SK-N-SH (cell line): Measurements from ENCODE around the gene ING5. TPM values are rescaled to one million over a fixed set of nuclear protein-coding genes. Genes with fewer than 3 reads are reported as not detected.
A peak's percentile ranks its signal among the peaks of the same experiment; 100 is the strongest.

ENCODE experiments used
- CTCF ChIA-PET: fragments of 300-600, 350-600 bp; formaldehyde crosslinking; extraction: SDS; loops from one replicate; lab custom pipeline; 2021; lab: Yijun Ruan, JAX
- POLR2A ChIA-PET: fragments of 350-600 bp; sonication (Branson Sonifier 250); formaldehyde crosslinking; extraction: SDS; loops from one replicate; lab custom pipeline; 2020; ENCODE audit warnings: antibody characterized with exemption, inconsistent platforms; lab: Yijun Ruan, JAX
- DNase-seq: peaks from one replicate; pipeline ENCODE4 v3.0.0; 2012
- H2AFZ ChIP-seq: fragments of 200-600 bp; sonication (generic); 2 replicates; pipeline ENCODE4 v1.8.1; 2016; ENCODE audit warnings: antibody characterized with exemption, mild to moderate bottlenecking, low read depth
- H3F3A ChIP-seq: fragments of 200-600 bp; sonication (generic); replicated peaks from 2 replicates; pipeline ENCODE3; 2016; ENCODE audit warnings: antibody characterized with exemption, mild to moderate bottlenecking; ENCODE audit not compliant: insufficient read depth
- H3K27ac ChIP-seq, 2 experiments: fragments of 200-500 bp in 1 of 2; fragments of 200-600 bp in 1 of 2; sonication (Bioruptor generic) in 1 of 2; sonication (generic), shearing (Covaris generic) in 1 of 2; 2 replicates each; pipeline versions ENCODE4 v1.5.1 to v1.6.1; 2014 to 2016; ENCODE audit warnings: low read depth in 2 of 2, inconsistent platforms in 1 of 2, low read length in 1 of 2, mild to moderate bottlenecking in 1 of 2, mixed read lengths in 1 of 2
- H3K27me3 ChIP-seq: fragments of 200-600 bp; sonication (generic), shearing (Covaris generic); 2 replicates; pipeline ENCODE4 v1.6.1; 2016; ENCODE audit warnings: mixed run types; ENCODE audit not compliant: insufficient read depth
- H3K36me3 ChIP-seq, 2 experiments: fragments of 200-500 bp in 1 of 2; fragments of 200-600 bp in 1 of 2; sonication (Bioruptor generic) in 1 of 2; sonication (generic) in 1 of 2; replicated peaks in 1 of 2; 2 replicates each; pipeline versions ENCODE3 to v1.5.1; 2014 to 2016; ENCODE audit warnings: low read length in 1 of 2, mild to moderate bottlenecking in 1 of 2; ENCODE audit not compliant: insufficient read depth in 2 of 2, control insufficient read depth in 1 of 2
- H3K4me1 ChIP-seq, 2 experiments: fragments of 200-500 bp in 1 of 2; fragments of 200-600 bp in 1 of 2; sonication (Bioruptor generic) in 1 of 2; sonication (generic), shearing (Covaris generic) in 1 of 2; 2 replicates each; pipeline versions ENCODE4 v1.5.1 to v1.6.1; 2014 to 2016; ENCODE audit warnings: low read depth in 1 of 2, low read length in 1 of 2, mixed run types in 1 of 2; ENCODE audit not compliant: insufficient read depth in 2 of 2, control insufficient read depth in 1 of 2
- H3K4me2 ChIP-seq: fragments of 200-600 bp; sonication (generic), shearing (Covaris generic); 2 replicates; pipeline ENCODE4 v1.6.1; 2017; ENCODE audit warnings: mixed run types
- H3K4me3 ChIP-seq, 2 experiments: fragments of 200-500 bp in 1 of 2; fragments of 200-600 bp in 1 of 2; sonication (Bioruptor generic) in 1 of 2; sonication (generic), shearing (Covaris generic) in 1 of 2; 2 replicates each; pipeline versions ENCODE4 v1.5.1 to v1.8.1; 2014 to 2016; ENCODE audit warnings: low read depth in 2 of 2, inconsistent platforms in 1 of 2, low read length in 1 of 2, mild to moderate bottlenecking in 1 of 2, mixed read lengths in 1 of 2, moderate library complexity in 1 of 2
- H3K79me2 ChIP-seq: fragments of 200-600 bp; sonication (generic); 2 replicates; pipeline ENCODE4 v1.8.1; 2017; ENCODE audit warnings: mild to moderate bottlenecking; ENCODE audit not compliant: insufficient read depth
- H3K9ac ChIP-seq: fragments of 200-600 bp; sonication (generic); 2 replicates; pipeline ENCODE4 v1.6.1; 2017; ENCODE audit warnings: mixed run types
- H3K9me2 ChIP-seq: fragments of 200-600 bp; sonication (generic); 2 replicates; pipeline ENCODE4 v1.6.1; 2017; ENCODE audit warnings: mixed run types
- H3K9me3 ChIP-seq: fragments of 200-600 bp; sonication (generic); 2 replicates; pipeline ENCODE4 v1.6.1; 2017; ENCODE audit warnings: mixed run types, mild to moderate bottlenecking, moderate library complexity
- H4K20me1 ChIP-seq: fragments of 200-600 bp; sonication (generic); 2 replicates; pipeline ENCODE4 v1.6.1; 2017; ENCODE audit warnings: mild to moderate bottlenecking, mixed run types; ENCODE audit not compliant: insufficient read depth
- EP300 ChIP-seq, 2 experiments: IDR thresholded peaks; 2 replicates each; pipeline versions ENCODE4 v1.4.0 to v1.6.1; 2012; ENCODE audit warnings: borderline replicate concordance in 1 of 2, low read depth in 1 of 2, low read length in 1 of 2
- IRF3 ChIP-seq: fragments of 150-350 bp; IDR thresholded peaks from 2 replicates; pipeline ENCODE4 v1.6.1; 2016; ENCODE audit warnings: mild to moderate bottlenecking, low read depth, low read length
- JUND ChIP-seq: IDR thresholded peaks from 2 replicates; pipeline ENCODE4 v1.4.0; 2012
- NFIC ChIP-seq: IDR thresholded peaks from 2 replicates; pipeline ENCODE4 v1.4.0; 2012; ENCODE audit warnings: borderline replicate concordance
- NRF1 ChIP-seq: IDR thresholded peaks from 2 replicates; pipeline ENCODE4 v1.6.1; 2012; ENCODE audit warnings: low read depth, mild to moderate bottlenecking, low read length
- PBX3 ChIP-seq: IDR thresholded peaks from 2 replicates; pipeline ENCODE4; 2012
- POLR2AphosphoS5 ChIP-seq: IDR thresholded peaks from 2 replicates; pipeline ENCODE4 v1.6.1; 2012; ENCODE audit warnings: low read depth, low read length
- REST ChIP-seq: IDR thresholded peaks from 2 replicates; pipeline ENCODE4 v1.6.1; 2012; ENCODE audit warnings: mild to moderate bottlenecking, low read depth, low read length, moderate library complexity
- USF1 ChIP-seq: IDR thresholded peaks from 2 replicates; pipeline ENCODE4 v1.4.0; 2012; ENCODE audit warnings: low read depth, borderline replicate concordance
- WGBS: methylation state at CpG from one replicate; pipeline ENCODE4 v1.1.6; 2017; ENCODE audit warnings: low lambda C conversion rate; 5-methylcytosine and 5-hydroxymethylcytosine counted together
- polyA plus RNA-seq, 3 experiments: library from polyadenylated mRNA; depleted of rRNA; stranded (reverse); fragments of >200 nt; gene quantifications; 2 replicates each; pipeline ENCODE4 v1.2.3, GENCODE V29; 2012

ING5 gene
- polyA plus RNA-seq, 1 of the 3 experiments (the other 2 are of a cell fraction), result 56.3 TPM

DNA sequence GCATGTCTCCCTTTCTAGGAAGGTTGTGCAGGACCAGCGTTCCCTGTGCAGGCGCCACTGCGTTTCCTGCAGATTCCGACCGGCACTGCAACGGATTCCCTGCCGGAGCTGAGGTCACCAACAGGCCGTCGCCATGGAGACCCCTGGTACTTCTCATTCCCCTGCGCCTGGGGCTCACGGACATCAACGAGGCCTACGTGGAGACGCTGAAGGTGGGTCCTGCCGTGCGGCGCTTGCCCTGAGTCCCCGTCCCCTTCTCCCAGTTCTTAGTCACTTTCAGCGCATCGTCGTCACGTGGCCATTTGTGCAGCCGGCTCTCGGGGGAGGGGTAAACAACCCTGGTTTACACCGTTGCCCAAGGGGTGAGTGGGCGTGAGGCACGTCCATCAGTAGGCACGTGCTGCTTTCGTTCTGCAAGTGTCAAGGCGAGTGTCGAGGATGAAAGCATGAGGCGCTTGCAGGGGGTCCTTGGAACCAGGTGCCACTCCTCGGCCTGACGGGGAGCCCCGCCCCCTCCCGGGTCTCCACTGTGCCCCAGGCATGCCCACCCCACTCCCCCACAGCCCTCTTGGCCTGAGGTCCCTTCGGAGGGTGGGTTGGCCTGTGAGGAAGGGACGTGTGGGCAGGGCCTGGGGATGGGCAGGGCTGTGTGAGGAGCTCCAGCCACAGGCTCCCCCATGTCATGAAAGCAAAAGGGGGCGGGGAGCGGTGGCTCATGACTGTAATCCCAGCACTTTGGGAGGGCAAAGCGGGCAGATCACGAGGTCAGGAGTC is 35.0 kb upstream of the ING5 start (continued):
- TF ChIP-seq JUND, result no peak
- TF ChIP-seq USF1, result peak; percentile 66; the same call in 1 of the 2 replicates
- no peak for TF ChIP-seq NFIC
- no peak for TF ChIP-seq NRF1
- TF ChIP-seq REST, result no peak
- TF ChIP-seq, all 33 proteins: peak for 3

DNA sequence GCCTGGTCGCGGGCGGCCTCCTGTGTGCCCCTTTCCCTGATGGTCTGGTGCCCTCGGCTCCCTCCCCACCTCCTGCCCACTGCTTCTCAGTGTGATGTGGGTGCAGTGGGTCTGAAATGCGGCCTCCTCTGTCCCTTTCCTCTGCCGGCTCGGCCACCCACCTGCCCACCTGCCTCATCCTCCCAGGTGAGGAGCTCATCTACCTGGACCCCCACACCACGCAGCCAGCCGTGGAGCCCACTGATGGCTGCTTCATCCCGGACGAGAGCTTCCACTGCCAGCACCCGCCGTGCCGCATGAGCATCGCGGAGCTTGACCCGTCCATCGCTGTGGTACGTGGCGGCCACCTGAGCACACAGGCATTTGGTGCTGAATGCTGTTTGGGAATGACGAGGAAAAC is 33.5 kb upstream of the ING5 start:
- H3K36me3 ChIP-seq, result peaks cover 9 to 46% of the 10 kb centered on the region in 2 experiments
- H3K27me3 ChIP-seq, result no peaks in the 10 kb centered on the region
- TF ChIP-seq NFIC (no peak), EP300 (IDR thresholded peaks at IDR 0.05; ENCODE audit: borderline replicate concordance in 1 of 2, low read depth in 1 of 2, low read length in 1 of 2) (no peak), POLR2AphosphoS5 (no peak), IRF3 (no peak), PBX3 (no peak)
- H3K79me2 ChIP-seq, result no peaks in the 10 kb centered on the region
- peaks cover 7% of the 10 kb centered on the region for H4K20me1 ChIP-seq
- no peaks in the 10 kb centered on the region for H3K9me3 ChIP-seq
- no peak overlapping the region for H3K27ac ChIP-seq
- no peak overlapping the region for H3K4me3 ChIP-seq
- no peak for DNase-seq
- no peak overlapping the region for H3K9ac ChIP-seq
- peaks cover 10 to 21% of the 10 kb centered on the region in 2 experiments; a peak in 2 of 4 replicates for H3K4me1 ChIP-seq
- no peaks in the 10 kb centered on the region for H3K9me2 ChIP-seq
- ChIA-PET POLR2A (no interaction called here), CTCF (interaction anchor here (0.7 kb wide), 1 partner anchor 9 kb away, joined by 5 read pairs; no protein-coding TSS in a partner anchor)
- WGBS, result 97% methylated on average over 20 of the region's 21 CpGs
- H3K4me2 ChIP-seq, result no peak overlapping the region
- peaks cover 19% of the 10 kb centered on the region for H3F3A ChIP-seq
- no peak overlapping the region for H2AFZ ChIP-seq
